H1 (cell line): ENCODE results near the gene SMARCA4. TPM values are rescaled to one million over a fixed set of nuclear protein-coding genes. Genes with fewer than 3 reads are reported as not detected.

Experiments used
- CTCF ChIA-PET: fragments of 300-600 bp; sonication (Branson Sonifier 250); formaldehyde crosslinking; loops from one replicate; lab custom pipeline; 2021; ENCODE audit not compliant: partially characterized antibody; lab: Charles Lee
- POLR2A ChIA-PET: fragments of 300-600 bp; sonication (Branson Sonifier 250); formaldehyde crosslinking; loops from one replicate; lab custom pipeline; 2021; ENCODE audit warnings: inconsistent platforms; ENCODE audit not compliant: partially characterized antibody; lab: Charles Lee
- DNase-seq, 2 experiments: peaks; one replicate each; pipeline versions ENCODE4 v3.0.0 to v3.0.0-alpha.2; 2010 to 2022; ENCODE audit warnings: low spot score in 2 of 2, low read depth in 1 of 2, mixed read lengths in 1 of 2
- FAIRE-seq: peaks from 2 replicates; lab custom pipeline; 2011; peaks lifted over from hg19 to GRCh38; lab: Jason Lieb, UNC
- H2AFZ ChIP-seq: 2 replicates; pipeline ENCODE4 v1.8.1; 2012; ENCODE audit warnings: low read length, inconsistent platforms
- H2AK5ac ChIP-seq: 2 replicates; pipeline ENCODE4 v1.6.1; 2013; ENCODE audit warnings: low read depth, low read length
- H2BK120ac ChIP-seq: replicated peaks from 2 replicates; pipeline ENCODE3; 2013; ENCODE audit warnings: low read depth, low read length, inconsistent platforms
- H2BK12ac ChIP-seq: 2 replicates; pipeline ENCODE4 v1.6.1; 2013; ENCODE audit warnings: low read depth, low read length
- H2BK15ac ChIP-seq: 2 replicates; pipeline ENCODE4 v1.6.1; 2013; ENCODE audit warnings: low read length
- H2BK20ac ChIP-seq: 2 replicates; pipeline ENCODE4 v1.6.1; 2013; ENCODE audit warnings: low read length
- H2BK5ac ChIP-seq: 2 replicates; pipeline ENCODE4 v1.6.1; 2013; ENCODE audit warnings: low read depth, low read length
- H3K14ac ChIP-seq: 2 replicates; pipeline ENCODE4 v1.6.1; 2013; ENCODE audit warnings: inconsistent platforms; ENCODE audit not compliant: insufficient read length
- H3K18ac ChIP-seq: 2 replicates; pipeline ENCODE4 v1.6.1; 2013; ENCODE audit warnings: low read length; ENCODE audit errors: extremely low read depth
- H3K23ac ChIP-seq: 2 replicates; pipeline ENCODE4 v1.6.1; 2013; ENCODE audit warnings: inconsistent platforms; ENCODE audit not compliant: insufficient read length
- H3K23me2 ChIP-seq: 2 replicates; pipeline ENCODE4 v1.6.1; 2013; ENCODE audit warnings: low read depth, low read length
- H3K27ac ChIP-seq: 2 replicates; pipeline ENCODE4 v1.6.1; 2011; ENCODE audit warnings: low read depth, low read length, inconsistent platforms
- H3K27me3 ChIP-seq, 4 experiments: replicated peaks in 1 of 4; 1 replicate in 1 of 4; 2 replicates in 3 of 4; pipeline versions ENCODE4 v1.6.1 to v1.8.1; 2011 to 2013; ENCODE audit warnings: low read length in 3 of 4, mild to moderate bottlenecking in 3 of 4, inconsistent platforms in 2 of 4, mixed read lengths in 2 of 4, moderate library complexity in 1 of 4; ENCODE audit not compliant: control insufficient read depth in 3 of 4, insufficient read depth in 3 of 4; ENCODE audit errors: extremely low read depth in 1 of 4
- H3K36me3 ChIP-seq, 4 experiments: 2 replicates each; pipeline versions ENCODE4 v1.6.1 to v1.8.1; 2011 to 2013; ENCODE audit warnings: mild to moderate bottlenecking in 4 of 4, low read length in 3 of 4, moderate library complexity in 2 of 4, control low read depth in 1 of 4, inconsistent platforms in 1 of 4; ENCODE audit not compliant: insufficient read depth in 4 of 4, control insufficient read depth in 2 of 4
- H3K4ac ChIP-seq: replicated peaks from 2 replicates; pipeline ENCODE3; 2013; ENCODE audit warnings: low read length, low read depth, mixed read lengths, inconsistent platforms; ENCODE audit not compliant: insufficient read length
- H3K4me1 ChIP-seq, 4 experiments: replicated peaks in 1 of 4; 1 replicate in 1 of 4; 2 replicates in 3 of 4; pipeline versions ENCODE4 v1.6.1 to v1.8.1; 2011 to 2013; ENCODE audit warnings: low read length in 3 of 4, inconsistent platforms in 2 of 4, mixed read lengths in 1 of 4; ENCODE audit not compliant: insufficient read depth in 4 of 4, control insufficient read depth in 3 of 4
- H3K4me2 ChIP-seq, 2 experiments: 2 replicates each; pipeline versions ENCODE4 v1.6.1 to v1.8.1; 2011 to 2013; ENCODE audit warnings: low read depth in 2 of 2, low read length in 2 of 2, control low read depth in 1 of 2, inconsistent platforms in 1 of 2, mild to moderate bottlenecking in 1 of 2; ENCODE audit not compliant: insufficient read depth in 1 of 2
- H3K4me3 ChIP-seq, 4 experiments: fragments of 200-600, 300-600 bp in 1 of 4; sonication (generic), shearing (Covaris generic), sonication (Bioruptor Twin) in 1 of 4; 2 replicates each; pipeline versions ENCODE4 v1.5.1 to v1.8.1; 2011 to 2016; ENCODE audit warnings: low read length in 4 of 4, low read depth in 3 of 4, control low read depth in 2 of 4, inconsistent platforms in 2 of 4, mild to moderate bottlenecking in 2 of 4, mixed read lengths in 1 of 4, moderate library complexity in 1 of 4; ENCODE audit not compliant: insufficient read depth in 2 of 4; ENCODE audit errors: extremely low read depth in 1 of 4
- H3K56ac ChIP-seq: replicated peaks from 2 replicates; pipeline ENCODE3; 2013; ENCODE audit warnings: low read depth, mild to moderate bottlenecking, mixed read lengths, low read length, inconsistent platforms; ENCODE audit not compliant: insufficient read length
- H3K79me1 ChIP-seq: 2 replicates; pipeline ENCODE4 v1.6.1; 2013; ENCODE audit warnings: low read depth, low read length, control low read depth
- H3K79me2 ChIP-seq, 2 experiments: 2 replicates each; pipeline versions ENCODE4 v1.6.1 to v1.8.1; 2012 to 2013; ENCODE audit warnings: low read length in 2 of 2, mild to moderate bottlenecking in 2 of 2, inconsistent platforms in 1 of 2; ENCODE audit not compliant: insufficient read depth in 2 of 2, control insufficient read depth in 1 of 2
- H3K9ac ChIP-seq, 4 experiments: replicated peaks in 1 of 4; 1 replicate in 1 of 4; 2 replicates in 3 of 4; pipeline versions ENCODE4 v1.6.1 to v1.8.1; 2011 to 2013; ENCODE audit warnings: low read depth in 3 of 4, low read length in 3 of 4, control low read depth in 2 of 4, mild to moderate bottlenecking in 2 of 4, moderate library complexity in 2 of 4, inconsistent platforms in 1 of 4; ENCODE audit errors: extremely low read depth in 1 of 4
- H3K9me3 ChIP-seq, 2 experiments: 2 replicates each; pipeline versions ENCODE4 v1.6.1 to v1.8.1; 2012 to 2013; ENCODE audit warnings: mild to moderate bottlenecking in 2 of 2, moderate library complexity in 2 of 2, control low read depth in 1 of 2, inconsistent platforms in 1 of 2, low read depth in 1 of 2, low read length in 1 of 2, mixed read lengths in 1 of 2; ENCODE audit not compliant: insufficient read depth in 2 of 2
- H4K20me1 ChIP-seq, 2 experiments: replicated peaks in 1 of 2; 2 replicates each; pipeline versions ENCODE3 to v1.8.1; 2011 to 2013; ENCODE audit warnings: inconsistent platforms in 2 of 2, low read length in 2 of 2, mild to moderate bottlenecking in 1 of 2; ENCODE audit not compliant: insufficient read depth in 2 of 2, control insufficient read depth in 1 of 2
- H4K5ac ChIP-seq: 2 replicates; pipeline ENCODE4 v1.6.1; 2013; ENCODE audit warnings: low read length, low read depth, mixed read lengths, inconsistent platforms; ENCODE audit not compliant: insufficient read length
- H4K8ac ChIP-seq: 2 replicates; pipeline ENCODE4 v1.8.0; 2013; ENCODE audit warnings: mild to moderate bottlenecking, moderate library complexity, low read length, inconsistent platforms; ENCODE audit not compliant: insufficient read depth; ENCODE audit errors: extremely low read depth
- H4K91ac ChIP-seq: replicated peaks from 2 replicates; pipeline ENCODE3; 2013; ENCODE audit warnings: low read length, mixed read lengths, inconsistent platforms; ENCODE audit not compliant: insufficient read length
- BACH1 ChIP-seq: IDR thresholded peaks from 2 replicates; pipeline ENCODE4 v1.6.1; 2012; ENCODE audit warnings: low read length, improper control_type of control experiment
- CBX5 ChIP-seq: fragments of 300-800, 300-1000 bp; sonication (generic); IDR thresholded peaks from 2 replicates; pipeline ENCODE4 v1.7.1; 2016; ENCODE audit warnings: antibody characterized with exemption, low read length, low read depth
- CEBPB ChIP-seq: IDR thresholded peaks from 2 replicates; pipeline ENCODE4 v1.6.1; 2012; ENCODE audit warnings: low read depth, low read length
- KDM1A ChIP-seq: fragments of 200-600, 300-600 bp; sonication (generic); IDR thresholded peaks from 2 replicates; pipeline ENCODE4 v1.7.1; 2016; ENCODE audit warnings: mild to moderate bottlenecking, low read length, borderline replicate concordance
- KDM4A ChIP-seq: IDR thresholded peaks from one replicate; pipeline ENCODE4 v1.7.1; 2012; ENCODE audit warnings: low read depth, mild to moderate bottlenecking, moderate library complexity, low read length, inconsistent platforms; ENCODE audit not compliant: severe bottlenecking
- RFX5 ChIP-seq: IDR thresholded peaks from 2 replicates; pipeline ENCODE4 v1.6.1; 2011; ENCODE audit warnings: low read depth, low read length, improper control_type of control experiment, borderline replicate concordance
- RNF2 ChIP-seq: fragments of 200-900, 300-1000 bp; sonication (generic); IDR thresholded peaks from 2 replicates; pipeline ENCODE4 v1.7.1; 2016; ENCODE audit warnings: borderline replicate concordance, low read depth, mild to moderate bottlenecking, antibody characterized with exemption, low read length; ENCODE audit not compliant: poor library complexity, severe bottlenecking; ENCODE audit errors: missing control alignments
- SP4 ChIP-seq: IDR thresholded peaks from 2 replicates; pipeline ENCODE4 v1.6.1; 2012; ENCODE audit warnings: low read length, inconsistent platforms
- SUZ12 ChIP-seq: fragments of 200-600 bp; sonication (generic); IDR thresholded peaks from 2 replicates; pipeline ENCODE4 v1.6.1; 2012; ENCODE audit warnings: mild to moderate bottlenecking, inconsistent platforms, low read length, moderate library complexity, mixed read lengths
- TAF1 ChIP-seq: IDR thresholded peaks from 2 replicates; pipeline ENCODE4 v1.6.1; 2011; ENCODE audit warnings: mild to moderate bottlenecking, low read depth, low read length
- WGBS, 2 experiments: shearing (Covaris generic) in 1 of 2; methylation state at CpG; one replicate each; pipeline versions ENCODE4 v1.1.6 to v1.1.7; 2013 to 2015; ENCODE audit warnings: low lambda C conversion rate in 2 of 2, mixed read lengths in 2 of 2, inconsistent platforms in 1 of 2, low coverage in 1 of 2, missing lambda C conversion rate in 1 of 2; ENCODE audit not compliant: insufficient replicate concordance in 2 of 2, insufficient coverage in 1 of 2, insufficient read length in 1 of 2; ENCODE audit errors: extremely low coverage in 1 of 2, missing lambda C conversion rate in 1 of 2; 5-methylcytosine and 5-hydroxymethylcytosine counted together
- polyA plus RNA-seq, 7 experiments: library from polyadenylated mRNA; depleted of rRNA in 3 of 7; stranded (reverse) in 5 of 7; unstranded in 2 of 7; fragments of >200 nt in 5 of 7; fragments of 200-250 nt in 2 of 7; gene quantifications; 1 replicate in 5 of 7; 2 replicates in 1 of 7; 4 replicates in 1 of 7; pipeline versions ENCODE4 v1.2.1 to v1.2.3, GENCODE V29; 2011 to 2013; ENCODE audit warnings: missing spikeins in 2 of 7, mixed read lengths in 2 of 7
- total RNA-seq: library from RNA; stranded (reverse); fragmentation: NEBNext Ultra II Directional; extraction: Animal tissue kit (Norgen Biotek cat#: 25700); gene quantifications from 2 replicates; pipeline ENCODE4 v1.2.1, GENCODE V29; 2021
- TF ChIP-seq, protein P1 (sequence below): IDR thresholded peaks from 2 replicates; pipeline ENCODE4 v1.6.1; 2012; ENCODE audit warnings: inconsistent platforms
- TF ChIP-seq, protein P2 (sequence below): IDR thresholded peaks from 2 replicates; pipeline ENCODE4 v1.6.1; 2011; ENCODE audit warnings: low read depth, mild to moderate bottlenecking, low read length; ENCODE audit not compliant: insufficient read depth

The SMARCA4 gene
- total and polyA plus RNA-seq, 2 of the 8 experiments (the other 6 are each of a cell fraction or from before 2014, with no cell fraction given): 86.4 to 263 TPM

- DNase-seq (no peak), FAIRE-seq (no peak)
- Histone ChIP-seq H4K5ac (no peak overlapping the region), H3K36me3 (peaks cover 11 to 33% (median 20%) of the 10 kb centered on the region in 4 experiments; a peak in 7 of 8 replicates), H3K9ac (no peak overlapping the region), H3K79me2 (no peaks in the 10 kb centered on the region), H2BK15ac (no peak overlapping the region), H3K27ac (no peak overlapping the region), H3K9me3 (no peaks in the 10 kb centered on the region), H2AK5ac (no peak overlapping the region), H2AFZ (no peak overlapping the region), H3K79me1 (peaks cover 5% of the 10 kb centered on the region; the same call in 1 of the 2 replicates), H3K4me2 (no peak overlapping the region), H2BK12ac (no peak overlapping the region), H3K23ac (no peak overlapping the region), H3K56ac (no peak overlapping the region), H4K20me1 (peaks cover 2 to 7% of the 10 kb centered on the region in 2 experiments), H2BK20ac (no peak overlapping the region), H2BK120ac (no peak overlapping the region), H3K27me3 (no peaks in the 10 kb centered on the region), H3K18ac (no peak overlapping the region), H4K8ac (no peak overlapping the region), H3K4me1 (no peaks in the 10 kb centered on the region), H3K23me2 (no peaks in the 10 kb centered on the region), H3K4ac (no peak overlapping the region), H4K91ac (no peak overlapping the region), H3K14ac (no peak overlapping the region), H2BK5ac (no peak overlapping the region), H3K4me3 (no peak overlapping the region)
- WGBS, 2 experiments: 94% methylated on average over 14 of the region's 14 CpGs; no CpG with 5 or more reads in 1 of the 2 experiments
- CTCF ChIA-PET: interaction anchor here (0.6 to 3.2 kb wide), 4 partner anchors 10 to 198 kb away, joined by 3 to 14 read pairs (median 5); no protein-coding TSS in a partner anchor
- POLR2A ChIA-PET: interaction anchor here (0.6 kb wide), 1 partner anchor 367 kb away, joined by 3 read pairs; no protein-coding TSS in a partner anchor
- TF ChIP-seq KDM1A: no peak
- TF ChIP-seq CEBPB: no peak
- TF ChIP-seq, protein P1, sequence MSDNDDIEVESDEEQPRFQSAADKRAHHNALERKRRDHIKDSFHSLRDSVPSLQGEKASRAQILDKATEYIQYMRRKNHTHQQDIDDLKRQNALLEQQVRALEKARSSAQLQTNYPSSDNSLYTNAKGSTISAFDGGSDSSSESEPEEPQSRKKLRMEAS: no peak
- no peak for TF ChIP-seq SUZ12
- TF ChIP-seq RFX5: no peak
- TF ChIP-seq TAF1: no peak
- no peak for TF ChIP-seq SP4
- no peak for TF ChIP-seq KDM4A
- no peak for TF ChIP-seq BACH1
- TF ChIP-seq, protein P2, sequence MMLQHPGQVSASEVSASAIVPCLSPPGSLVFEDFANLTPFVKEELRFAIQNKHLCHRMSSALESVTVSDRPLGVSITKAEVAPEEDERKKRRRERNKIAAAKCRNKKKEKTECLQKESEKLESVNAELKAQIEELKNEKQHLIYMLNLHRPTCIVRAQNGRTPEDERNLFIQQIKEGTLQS: no peak
- no peak for TF ChIP-seq RNF2
- TF ChIP-seq CBX5: no peak
These were observed 86.0 kb downstream of the SMARCA4 start for GRCh38 chr19:11046605-11047354.
